RWPE2 (cell line): ENCODE results near the gene SMIM20.

ENCODE experiments used
- ATAC-seq: fragments of 200-7000 bp; cut with Tn5 transposase; 3 replicates; pipeline ENCODE4 v1.9.1; 2021; ENCODE audit warnings: low read depth
- DNase-seq: peaks from one replicate; pipeline ENCODE4 v3.0.0-alpha.2; 2020; ENCODE audit warnings: low spot score
- H3K27ac ChIP-seq: fragments of 450-650 bp; 2 replicates; pipeline ENCODE4 v1.5.1; 2017; ENCODE audit warnings: mild to moderate bottlenecking; ENCODE audit not compliant: poor library complexity, severe bottlenecking
- H3K27me3 ChIP-seq: fragments of 250-450 bp; sonication (Bioruptor Pico); 2 replicates; pipeline ENCODE4 v1.5.1; 2021; ENCODE audit warnings: mild to moderate bottlenecking, moderate library complexity; ENCODE audit not compliant: insufficient read depth, poor library complexity, severe bottlenecking
- H3K36me3 ChIP-seq: fragments of 250-450 bp; sonication (Bioruptor Pico); 2 replicates; pipeline ENCODE4 v1.5.1; 2020; ENCODE audit warnings: low read depth, mild to moderate bottlenecking, moderate library complexity
- H3K4me1 ChIP-seq: fragments of 250-450 bp; sonication (Bioruptor Pico); 2 replicates; pipeline ENCODE4 v1.5.1; 2021; ENCODE audit warnings: mild to moderate bottlenecking, moderate library complexity; ENCODE audit not compliant: insufficient read depth, poor library complexity, severe bottlenecking
- H3K4me3 ChIP-seq: fragments of 250-450 bp; sonication (Bioruptor Pico); 2 replicates; pipeline ENCODE4 v1.5.1; 2021; ENCODE audit warnings: mild to moderate bottlenecking, moderate library complexity; ENCODE audit not compliant: severe bottlenecking
- H3K9me3 ChIP-seq: fragments of 250-450 bp; sonication (Bioruptor Pico); 2 replicates; pipeline ENCODE4 v1.5.1; 2021; ENCODE audit warnings: mild to moderate bottlenecking, moderate library complexity; ENCODE audit not compliant: severe bottlenecking
- TF ChIP-seq, protein P1 (sequence below): fragments of 450-650 bp; IDR thresholded peaks from one replicate; pipeline ENCODE4 v1.5.1; 2017; ENCODE audit warnings: mild to moderate bottlenecking, moderate library complexity; ENCODE audit not compliant: poor library complexity, severe bottlenecking

SMIM20 gene

GRCh38 chr4:25879091-25879584 is 34.9 kb upstream of the SMIM20 start:
- no peak for DNase-seq
- Histone ChIP-seq H3K27ac (no peak overlapping the region), H3K36me3 (no peaks in the 10 kb centered on the region), H3K4me1 (peaks cover under 1% of the 10 kb centered on the region), H3K4me3 (no peak overlapping the region), H3K27me3 (no peaks in the 10 kb centered on the region), H3K9me3 (no peaks in the 10 kb centered on the region)
- no peak for ATAC-seq
- TF ChIP-seq, protein P1, sequence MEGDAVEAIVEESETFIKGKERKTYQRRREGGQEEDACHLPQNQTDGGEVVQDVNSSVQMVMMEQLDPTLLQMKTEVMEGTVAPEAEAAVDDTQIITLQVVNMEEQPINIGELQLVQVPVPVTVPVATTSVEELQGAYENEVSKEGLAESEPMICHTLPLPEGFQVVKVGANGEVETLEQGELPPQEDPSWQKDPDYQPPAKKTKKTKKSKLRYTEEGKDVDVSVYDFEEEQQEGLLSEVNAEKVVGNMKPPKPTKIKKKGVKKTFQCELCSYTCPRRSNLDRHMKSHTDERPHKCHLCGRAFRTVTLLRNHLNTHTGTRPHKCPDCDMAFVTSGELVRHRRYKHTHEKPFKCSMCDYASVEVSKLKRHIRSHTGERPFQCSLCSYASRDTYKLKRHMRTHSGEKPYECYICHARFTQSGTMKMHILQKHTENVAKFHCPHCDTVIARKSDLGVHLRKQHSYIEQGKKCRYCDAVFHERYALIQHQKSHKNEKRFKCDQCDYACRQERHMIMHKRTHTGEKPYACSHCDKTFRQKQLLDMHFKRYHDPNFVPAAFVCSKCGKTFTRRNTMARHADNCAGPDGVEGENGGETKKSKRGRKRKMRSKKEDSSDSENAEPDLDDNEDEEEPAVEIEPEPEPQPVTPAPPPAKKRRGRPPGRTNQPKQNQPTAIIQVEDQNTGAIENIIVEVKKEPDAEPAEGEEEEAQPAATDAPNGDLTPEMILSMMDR = no peak

DNA sequence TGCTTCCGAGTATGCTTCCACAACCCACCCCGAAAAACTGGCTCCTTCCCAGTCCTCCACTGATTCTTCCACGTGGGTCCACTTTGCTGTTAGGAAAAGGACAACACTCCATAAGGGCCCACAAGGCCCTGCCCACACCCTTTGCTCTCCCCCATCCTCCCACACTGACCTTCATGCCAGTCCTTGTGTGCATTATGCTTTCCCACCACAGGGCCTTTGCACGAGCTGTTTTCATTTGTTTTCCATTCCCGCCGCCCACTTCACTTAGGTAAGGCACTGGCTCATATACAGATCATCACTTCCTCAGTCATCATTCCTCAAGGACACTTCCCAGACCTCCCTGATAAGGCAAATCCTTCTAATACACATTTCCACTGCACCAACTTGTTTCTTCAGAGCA is 34.4 kb upstream of the SMIM20 start:
- H3K36me3 ChIP-seq = no peaks in the 10 kb centered on the region
- H3K27me3 ChIP-seq = no peaks in the 10 kb centered on the region
- ATAC-seq (no peak), DNase-seq (no peak)
- no peak overlapping the region for H3K4me3 ChIP-seq
- TF ChIP-seq, protein P1 = no peak
- no peaks in the 10 kb centered on the region for H3K9me3 ChIP-seq
- peaks cover 5% of the 10 kb centered on the region for H3K4me1 ChIP-seq
- no peak overlapping the region for H3K27ac ChIP-seq

DNA sequence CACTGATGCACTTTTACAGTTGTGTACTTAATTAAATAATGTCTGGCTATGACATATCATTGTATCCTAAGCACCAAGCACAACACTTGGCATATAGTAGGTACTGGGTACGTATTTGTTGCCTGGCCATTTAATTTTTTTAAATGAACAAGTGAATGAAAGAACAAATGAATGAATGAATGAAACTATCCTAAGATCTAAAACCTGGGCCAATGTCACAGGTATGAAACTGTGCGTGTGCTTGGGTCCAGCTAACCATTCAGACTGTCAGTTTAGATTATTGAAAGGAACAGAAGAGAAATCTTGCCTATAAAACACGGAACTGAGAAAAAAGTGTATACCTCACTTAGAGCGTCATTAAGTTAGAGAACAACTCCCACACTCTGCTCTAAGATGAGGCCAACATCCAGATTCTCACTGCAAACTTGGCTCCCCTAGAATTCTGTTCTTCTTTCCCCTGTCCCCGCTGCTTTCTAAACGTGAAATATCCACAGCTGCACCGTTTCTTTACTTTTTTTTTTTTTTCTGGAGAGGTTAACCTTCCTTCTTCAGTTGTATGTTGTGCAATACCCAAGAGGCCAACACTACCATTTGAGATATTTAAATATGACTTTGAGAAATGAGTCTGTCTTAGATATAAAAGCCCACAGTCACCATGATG is 33.9 kb upstream of the SMIM20 start:
- H3K4me3 ChIP-seq = no peak overlapping the region
- no peaks in the 10 kb centered on the region for H3K9me3 ChIP-seq
- TF ChIP-seq, protein P1 = no peak
- no peak for ATAC-seq
- no peak for DNase-seq
- H3K36me3 ChIP-seq = no peaks in the 10 kb centered on the region
- peaks cover 7% of the 10 kb centered on the region for H3K4me1 ChIP-seq
- H3K27me3 ChIP-seq = no peaks in the 10 kb centered on the region
- H3K27ac ChIP-seq = no peak overlapping the region

DNA sequence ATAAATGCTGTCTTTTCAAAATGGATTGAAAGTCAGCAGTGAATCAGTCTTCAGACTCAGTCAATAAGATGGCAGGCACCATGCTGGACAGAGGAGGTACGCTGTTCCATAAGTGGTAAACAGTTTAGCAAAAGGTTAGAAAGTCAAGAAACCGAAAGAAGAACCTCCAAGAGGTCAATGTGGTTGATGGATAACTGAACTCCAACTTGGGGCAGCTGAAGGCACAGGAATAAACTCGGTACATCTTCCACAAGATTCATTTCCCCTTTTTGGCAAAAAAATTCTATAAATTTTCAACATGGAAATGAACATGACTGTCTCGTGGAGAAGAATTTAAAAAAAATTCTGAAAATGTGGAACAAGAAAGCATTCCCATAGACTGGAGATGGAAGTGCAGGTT is 32.8 kb upstream of the SMIM20 start:
- ATAC-seq (no peak), DNase-seq (no peak)
- Histone ChIP-seq H3K27ac (no peak overlapping the region), H3K27me3 (no peaks in the 10 kb centered on the region), H3K4me3 (no peak overlapping the region), H3K9me3 (no peaks in the 10 kb centered on the region), H3K4me1 (peaks cover 7% of the 10 kb centered on the region), H3K36me3 (no peaks in the 10 kb centered on the region)
- TF ChIP-seq, protein P1 = no peak

GRCh38 chr4:25882226-25882625 is 31.8 kb upstream of the SMIM20 start:
- no peak for DNase-seq
- H3K36me3 ChIP-seq = no peaks in the 10 kb centered on the region
- peaks cover 7% of the 10 kb centered on the region for H3K4me1 ChIP-seq
- no peak overlapping the region for H3K4me3 ChIP-seq
- no peak for ATAC-seq
- TF ChIP-seq, protein P1 = no peak
- no peak overlapping the region for H3K27ac ChIP-seq
- H3K9me3 ChIP-seq = no peaks in the 10 kb centered on the region
- no peaks in the 10 kb centered on the region for H3K27me3 ChIP-seq
